Measurements from ENCODE around the gene POTED.
"Not testable (repeated sequence)": the region's sequence is repeated elsewhere in the genome, so short reads cannot be mapped to it uniquely, and the experiment has no call there.

The POTED gene

GRCh38 chr21:13609477-13609876 is at the start of gene POTED:
TSS of gene POTED (plus strand) at chr21:13609777. CDS start at chr21:13610229, 452 bp downstream.
- H3K4me3 ChIP-seq (ENCODE audit: low read depth, low read length): not testable (repeated sequence)

- H3K4me3 ChIP-seq (ENCODE audit: low read depth, low read length): not testable (repeated sequence)
Observed at GRCh38 chr21:13650101-13650500, 40.5 kb downstream of the POTED start.

GRCh38 chr21:13651746-13652145 is 42.2 kb downstream of the POTED start:
- H3K4me3 ChIP-seq (ENCODE audit: low read depth, low read length): not testable (repeated sequence)

All from WI38 (cell line).